ENCODE data around the gene ATG5.

- TF ChIP-seq, protein P1, sequence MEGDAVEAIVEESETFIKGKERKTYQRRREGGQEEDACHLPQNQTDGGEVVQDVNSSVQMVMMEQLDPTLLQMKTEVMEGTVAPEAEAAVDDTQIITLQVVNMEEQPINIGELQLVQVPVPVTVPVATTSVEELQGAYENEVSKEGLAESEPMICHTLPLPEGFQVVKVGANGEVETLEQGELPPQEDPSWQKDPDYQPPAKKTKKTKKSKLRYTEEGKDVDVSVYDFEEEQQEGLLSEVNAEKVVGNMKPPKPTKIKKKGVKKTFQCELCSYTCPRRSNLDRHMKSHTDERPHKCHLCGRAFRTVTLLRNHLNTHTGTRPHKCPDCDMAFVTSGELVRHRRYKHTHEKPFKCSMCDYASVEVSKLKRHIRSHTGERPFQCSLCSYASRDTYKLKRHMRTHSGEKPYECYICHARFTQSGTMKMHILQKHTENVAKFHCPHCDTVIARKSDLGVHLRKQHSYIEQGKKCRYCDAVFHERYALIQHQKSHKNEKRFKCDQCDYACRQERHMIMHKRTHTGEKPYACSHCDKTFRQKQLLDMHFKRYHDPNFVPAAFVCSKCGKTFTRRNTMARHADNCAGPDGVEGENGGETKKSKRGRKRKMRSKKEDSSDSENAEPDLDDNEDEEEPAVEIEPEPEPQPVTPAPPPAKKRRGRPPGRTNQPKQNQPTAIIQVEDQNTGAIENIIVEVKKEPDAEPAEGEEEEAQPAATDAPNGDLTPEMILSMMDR (IDR thresholded peaks at IDR 0.05) = no peak
- no peak for TF ChIP-seq EZH2 (IDR thresholded peaks at IDR 0.05; ENCODE audit: borderline replicate concordance, insufficient read depth, low read depth, low read length, poor library complexity, severe bottlenecking)
These were observed 189.5 kb downstream of the ATG5 start for GRCh38 chr6:106135911-106136571.

Measured in B cell (primary cell).